Measurements from ENCODE around the gene STUB1. TPM values are rescaled to one million over a fixed set of nuclear protein-coding genes. Genes with fewer than 3 reads are reported as not detected.

Gene STUB1
- total RNA-seq, 1 experiment from 2014 or later: 102 TPM

DNA sequence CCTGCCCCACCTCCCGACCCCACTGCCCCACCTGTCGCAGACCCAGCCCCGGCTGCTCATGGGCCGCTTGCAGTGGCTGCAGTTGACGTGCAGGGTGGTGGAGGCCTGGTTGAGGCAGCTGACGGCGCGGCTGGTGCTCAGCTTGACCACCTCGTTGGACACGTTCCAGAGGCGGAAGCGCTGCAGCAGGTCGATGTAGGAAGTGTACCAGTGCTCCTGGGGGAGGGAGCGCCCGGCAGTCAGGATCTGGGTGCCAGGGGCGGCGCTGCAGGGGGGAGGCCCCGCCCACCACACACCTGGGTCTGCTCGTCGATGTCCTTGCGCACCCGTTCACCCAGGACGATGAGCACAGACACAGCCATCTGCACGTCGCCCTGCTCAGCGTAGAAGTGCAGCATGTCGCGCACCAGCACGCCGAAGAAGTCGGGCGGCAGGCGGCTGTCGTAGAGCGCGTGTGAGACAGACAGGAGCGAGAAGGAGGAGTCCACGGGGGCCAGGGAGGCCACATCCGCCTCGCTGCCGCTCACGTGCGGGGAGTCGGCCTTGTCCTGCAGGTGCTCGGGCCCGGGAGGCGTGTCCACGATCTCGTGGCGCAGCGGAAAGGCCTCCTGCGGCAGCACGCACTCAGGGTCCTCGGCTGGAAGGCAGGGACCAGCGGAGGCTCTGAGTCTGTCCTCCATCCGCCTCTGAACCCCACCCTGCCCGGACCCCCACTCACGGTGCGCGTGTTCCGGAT is 4.9 kb downstream of the STUB1 start:
- H2BK120ac ChIP-seq (ENCODE audit: low read depth, low read length, poor library complexity, severe bottlenecking): no peak overlapping the region
- no peak overlapping the region for H3K18ac ChIP-seq (ENCODE audit: insufficient read length, low read depth, low read length)
- H4K5ac ChIP-seq (ENCODE audit: insufficient read length, low read depth, low read length): no peak overlapping the region
- H2BK12ac ChIP-seq (ENCODE audit: insufficient read length, low read depth, low read length): no peak overlapping the region
- H3K4me1 ChIP-seq (ENCODE audit: insufficient read depth, low read length): no peaks in the 10 kb centered on the region
- H4K8ac ChIP-seq (replicated peaks; ENCODE audit: insufficient read length, low read depth, low read length): no peak overlapping the region
- TF ChIP-seq, protein P1, sequence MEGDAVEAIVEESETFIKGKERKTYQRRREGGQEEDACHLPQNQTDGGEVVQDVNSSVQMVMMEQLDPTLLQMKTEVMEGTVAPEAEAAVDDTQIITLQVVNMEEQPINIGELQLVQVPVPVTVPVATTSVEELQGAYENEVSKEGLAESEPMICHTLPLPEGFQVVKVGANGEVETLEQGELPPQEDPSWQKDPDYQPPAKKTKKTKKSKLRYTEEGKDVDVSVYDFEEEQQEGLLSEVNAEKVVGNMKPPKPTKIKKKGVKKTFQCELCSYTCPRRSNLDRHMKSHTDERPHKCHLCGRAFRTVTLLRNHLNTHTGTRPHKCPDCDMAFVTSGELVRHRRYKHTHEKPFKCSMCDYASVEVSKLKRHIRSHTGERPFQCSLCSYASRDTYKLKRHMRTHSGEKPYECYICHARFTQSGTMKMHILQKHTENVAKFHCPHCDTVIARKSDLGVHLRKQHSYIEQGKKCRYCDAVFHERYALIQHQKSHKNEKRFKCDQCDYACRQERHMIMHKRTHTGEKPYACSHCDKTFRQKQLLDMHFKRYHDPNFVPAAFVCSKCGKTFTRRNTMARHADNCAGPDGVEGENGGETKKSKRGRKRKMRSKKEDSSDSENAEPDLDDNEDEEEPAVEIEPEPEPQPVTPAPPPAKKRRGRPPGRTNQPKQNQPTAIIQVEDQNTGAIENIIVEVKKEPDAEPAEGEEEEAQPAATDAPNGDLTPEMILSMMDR (conservative IDR thresholded peaks at IDR 0.05): no peak
- no peak overlapping the region for H3K27ac ChIP-seq (ENCODE audit: insufficient read length, low read depth, low read length)
- peak overlapping the region; percentile 20 for H3K4me2 ChIP-seq (ENCODE audit: insufficient read depth, insufficient read length, low read length)
- no peak overlapping the region for H3T11ph ChIP-seq (ENCODE audit: low read length)
- peak overlapping the region in 1 of 2 experiments; percentile 57; a peak in 1 of 5 replicates for H3K4me3 Mint-ChIP-seq
- peaks cover 2% of the 10 kb centered on the region; the same call in 1 of the 2 replicates for H3K79me2 ChIP-seq (ENCODE audit: insufficient read depth, low read length)
- no peak for DNase-seq
- H4K20me1 ChIP-seq (ENCODE audit: control insufficient read depth, insufficient read depth, insufficient read length): no peaks in the 10 kb centered on the region
- H3K27me3 Mint-ChIP-seq (ENCODE audit: low read depth): no peaks in the 10 kb centered on the region; the same call in 1 of the 2 replicates
- H3K23ac ChIP-seq (ENCODE audit: insufficient read length, low read depth, low read length): no peak overlapping the region
- H3K9me3 ChIP-seq (ENCODE audit: control insufficient read depth, low read depth, low read length): no peaks in the 10 kb centered on the region
- H2BK20ac ChIP-seq (ENCODE audit: low read depth, low read length, poor library complexity, severe bottlenecking): no peak overlapping the region
- no peak overlapping the region for H3K4ac ChIP-seq (ENCODE audit: low read depth, low read length)
- H2BK5ac ChIP-seq (ENCODE audit: insufficient read length, low read length): no peak overlapping the region
- H2AK5ac ChIP-seq (ENCODE audit: insufficient read length, low read length): no peak overlapping the region
- WGBS (ENCODE audit: extremely low coverage, insufficient read length, low lambda C conversion rate): no CpG with 5 or more reads among the region's 61 CpGs
- H2BK15ac ChIP-seq (ENCODE audit: low read depth, low read length): no peak overlapping the region
- no peaks in the 10 kb centered on the region for H3K9me3 Mint-ChIP-seq
- peaks cover 10 to 26% of the 10 kb centered on the region in 2 experiments for H3K4me1 Mint-ChIP-seq
- H4K91ac ChIP-seq (ENCODE audit: insufficient read length, low read depth, low read length): no peak overlapping the region
- H3K23me2 ChIP-seq (ENCODE audit: insufficient read length, low read depth, low read length, poor library complexity, severe bottlenecking): peaks cover 17% of the 10 kb centered on the region
- H3K27ac Mint-ChIP-seq: no peak overlapping the region
- no peak overlapping the region for H2AFZ ChIP-seq (ENCODE audit: low read length)
- peaks cover 15 to 47% (median 44%) of the 10 kb centered on the region in 3 experiments; a peak in 6 of 7 replicates for H3K36me3 Mint-ChIP-seq (ENCODE audit: insufficient read depth in 1 of 3, low read depth in 3 of 3)
- H3K9ac ChIP-seq (ENCODE audit: extremely low read depth, insufficient read length, low read length): no peak overlapping the region
- no peak overlapping the region for H3K56ac ChIP-seq (ENCODE audit: insufficient read length, low read depth, low read length)
- no peaks in the 10 kb centered on the region for H3K27me3 ChIP-seq (ENCODE audit: insufficient read depth, low read length)
- no peak overlapping the region for H3K14ac ChIP-seq (ENCODE audit: insufficient read depth, low read length)
- no peaks in the 10 kb centered on the region for H3K79me1 ChIP-seq (ENCODE audit: insufficient read depth, low read depth, low read length, poor library complexity, severe bottlenecking)

All from H9 (cell line).